ENCODE data around the gene BMP7.
"Not testable (repeated sequence)": the region's sequence is repeated elsewhere in the genome, so short reads cannot be mapped to it uniquely, and the experiment has no call there.

The BMP7 gene

DNA sequence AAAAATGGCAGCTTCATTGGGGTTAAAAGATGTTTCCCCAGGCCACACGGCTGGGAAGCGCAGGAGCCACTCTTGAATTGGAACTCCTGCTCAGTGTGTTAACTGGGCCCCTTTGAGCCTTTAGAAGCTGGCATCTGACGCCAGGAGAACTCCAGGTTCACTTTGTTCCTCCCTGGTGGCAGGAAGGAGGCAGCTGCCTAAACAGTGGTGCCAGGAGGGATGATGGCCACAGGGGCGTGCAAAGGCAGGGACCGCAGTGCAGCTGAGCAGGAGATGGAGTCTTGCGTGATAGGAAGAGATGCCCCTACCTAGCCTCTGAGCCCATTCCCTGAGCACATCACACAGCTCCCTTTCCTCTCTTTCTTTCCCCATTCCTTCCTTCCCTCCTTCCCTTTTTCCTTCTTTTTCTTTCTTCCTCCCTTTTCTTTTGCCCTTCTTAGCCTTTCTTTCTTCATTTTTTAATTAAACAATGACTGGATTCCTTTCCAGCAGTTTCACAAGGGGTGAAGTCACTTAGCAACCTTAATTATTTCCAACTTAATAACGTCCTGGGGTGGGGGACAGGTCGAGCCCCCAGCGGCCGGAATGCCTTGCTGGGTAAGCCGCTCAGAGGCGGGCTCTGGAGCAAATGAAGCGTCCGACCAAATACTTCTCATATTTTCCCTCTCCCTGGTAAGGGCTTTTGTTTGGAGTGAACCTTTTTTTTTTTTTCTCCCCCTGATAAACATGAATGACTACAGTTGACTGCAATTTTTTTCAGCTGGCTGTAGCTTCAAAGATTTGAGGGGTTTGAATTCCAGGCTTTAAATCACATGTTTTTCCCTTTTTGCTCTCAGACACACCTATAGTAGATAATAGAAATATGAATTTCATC, 20.8 kb upstream of the BMP7 start:
- no peak for DNase-seq

- no peak for DNase-seq
Measured at GRCh38 chr20:57283860-57284259, 17.4 kb upstream of the BMP7 start.

DNA sequence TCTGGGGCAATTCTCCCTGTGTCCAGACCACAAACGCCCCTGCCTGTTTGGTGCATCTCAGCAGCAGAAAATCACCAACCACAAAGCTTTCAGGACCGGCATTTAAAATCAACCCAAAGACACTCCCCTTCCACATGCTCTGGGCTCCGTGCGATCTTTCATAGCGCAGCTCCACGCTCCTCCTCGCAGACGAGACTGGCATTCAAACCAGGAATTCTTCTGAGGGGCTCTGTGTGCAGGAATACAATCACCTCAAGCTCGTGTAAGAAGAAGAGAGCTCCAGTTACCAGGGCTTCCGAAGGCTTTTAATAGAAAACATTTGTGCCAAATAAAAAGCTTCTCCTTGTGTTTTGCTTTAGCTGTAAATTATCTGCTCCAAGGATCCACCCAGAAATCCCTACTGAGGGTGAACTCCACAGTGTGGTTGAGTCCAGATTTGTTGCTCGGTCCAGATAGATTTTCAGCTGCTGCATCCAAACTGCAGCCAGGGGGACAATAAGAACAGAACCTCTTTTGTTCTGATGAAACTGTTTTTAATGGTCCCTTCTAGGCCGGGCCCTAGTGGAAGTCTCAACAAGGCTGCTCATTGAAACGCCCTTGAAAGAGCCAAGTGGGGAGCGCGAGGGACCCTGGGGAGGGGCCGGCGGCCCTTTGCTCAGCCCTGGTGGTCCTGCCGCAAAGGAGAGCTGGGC, 16.4 kb upstream of the BMP7 start:
- no peak for DNase-seq

- no peak for DNase-seq
Measured at GRCh38 chr20:57281900-57282299, 15.5 kb upstream of the BMP7 start.

DNA sequence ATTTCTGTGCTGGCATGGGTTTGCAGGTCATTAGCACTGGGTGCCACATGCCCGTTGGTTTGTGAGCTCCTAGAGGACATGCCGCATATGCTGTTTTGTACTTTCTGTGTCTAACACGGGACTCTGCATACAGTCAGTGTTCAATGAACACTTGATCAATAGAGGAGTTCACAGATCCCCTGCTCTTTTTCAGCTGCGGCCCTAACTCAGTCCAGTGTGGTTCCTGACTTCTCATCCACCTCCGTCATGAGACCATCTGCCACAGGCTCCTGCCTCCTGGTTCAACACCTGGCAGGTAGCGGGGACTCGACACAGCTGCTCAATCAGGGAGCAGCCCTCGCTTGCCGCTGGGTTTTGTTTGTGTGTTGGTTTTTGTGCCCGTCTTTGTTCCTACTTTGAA, 13.8 kb upstream of the BMP7 start:
- no peak for DNase-seq

DNA sequence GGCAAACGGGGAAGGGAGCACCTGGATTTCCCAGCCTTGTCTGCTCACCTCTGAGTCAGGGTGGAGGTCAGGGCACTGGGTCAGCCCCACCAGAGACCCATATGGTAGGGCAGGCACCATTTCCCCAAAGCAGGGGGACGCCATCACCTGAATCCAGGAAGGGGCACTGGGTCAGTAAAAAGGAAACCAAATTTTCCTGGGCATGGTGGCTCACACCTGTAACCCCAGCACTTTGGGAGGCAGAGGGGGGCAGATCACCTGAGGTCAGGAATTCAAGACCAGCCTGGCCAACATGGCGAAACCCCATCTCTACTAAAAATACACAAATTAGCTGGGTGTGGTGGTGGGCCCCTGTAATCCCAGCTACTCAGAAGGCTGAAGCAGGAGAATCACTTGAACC, 13.1 kb upstream of the BMP7 start:
- not testable (repeated sequence) for DNase-seq

- no peak for DNase-seq
Measured at GRCh38 chr20:57278457-57278856, 12.0 kb upstream of the BMP7 start.

DNA sequence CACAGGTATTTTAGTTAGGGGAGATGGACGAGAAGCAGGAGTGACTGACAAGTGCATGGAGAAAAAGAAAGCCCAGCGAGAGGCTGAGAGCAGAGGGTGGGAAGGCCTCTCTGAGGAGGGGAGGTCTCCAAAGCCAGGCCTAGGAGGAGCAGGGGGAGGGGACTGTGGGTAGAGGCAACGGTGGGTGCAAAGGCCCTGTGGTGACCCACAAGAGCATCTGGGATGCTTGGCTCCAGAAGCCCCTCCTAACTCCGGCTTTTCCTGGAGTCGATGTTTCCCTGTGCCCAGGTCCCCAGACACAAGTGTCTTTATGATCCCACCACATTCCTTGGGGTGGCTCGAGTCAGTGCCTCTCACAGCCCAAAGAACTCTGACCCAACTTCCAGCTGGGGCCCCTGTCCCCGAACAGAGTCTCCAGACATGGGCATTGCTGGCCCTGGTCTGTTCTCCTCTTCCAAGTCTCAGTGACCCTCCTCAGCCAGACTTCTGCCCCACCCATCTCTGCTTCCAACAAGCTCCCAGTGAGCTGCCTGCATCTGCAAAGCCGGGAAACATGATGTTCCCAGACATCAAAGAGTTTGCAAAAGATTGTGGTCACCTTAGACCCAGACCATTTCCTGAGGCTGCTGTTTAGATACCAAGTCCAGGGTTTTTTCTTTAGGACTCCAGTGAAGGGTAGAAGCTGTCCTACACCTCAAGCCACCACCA, 11.1 kb upstream of the BMP7 start:
- no peak for DNase-seq

- no peak for DNase-seq
Measured at GRCh38 chr20:57276221-57276620, 9.8 kb upstream of the BMP7 start.

GRCh38 chr20:57275813-57276212, 9.4 kb upstream of the BMP7 start:
- DNase-seq = no peak

DNA sequence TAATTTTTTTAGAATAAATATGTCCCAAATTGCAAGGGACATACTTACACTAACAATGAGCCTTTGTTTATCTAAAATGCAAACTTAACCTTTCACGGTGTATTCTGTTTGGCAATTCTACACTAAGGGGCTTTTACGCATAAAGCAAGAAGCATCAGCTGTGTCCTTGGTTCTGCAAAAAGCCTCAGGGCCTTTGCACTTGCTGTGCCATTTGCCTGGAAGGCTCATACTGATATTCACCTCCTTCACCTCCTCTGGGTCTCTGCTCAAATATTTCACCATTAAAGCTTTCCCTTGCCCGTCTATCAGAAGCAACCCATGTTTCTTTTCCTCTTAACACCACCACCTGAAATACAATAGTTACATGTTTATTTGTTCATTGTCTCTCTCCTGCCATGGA, 8.9 kb upstream of the BMP7 start:
- DNase-seq = no peak

- DNase-seq = no peak
Measured at GRCh38 chr20:57274846-57275245, 8.4 kb upstream of the BMP7 start.

DNA sequence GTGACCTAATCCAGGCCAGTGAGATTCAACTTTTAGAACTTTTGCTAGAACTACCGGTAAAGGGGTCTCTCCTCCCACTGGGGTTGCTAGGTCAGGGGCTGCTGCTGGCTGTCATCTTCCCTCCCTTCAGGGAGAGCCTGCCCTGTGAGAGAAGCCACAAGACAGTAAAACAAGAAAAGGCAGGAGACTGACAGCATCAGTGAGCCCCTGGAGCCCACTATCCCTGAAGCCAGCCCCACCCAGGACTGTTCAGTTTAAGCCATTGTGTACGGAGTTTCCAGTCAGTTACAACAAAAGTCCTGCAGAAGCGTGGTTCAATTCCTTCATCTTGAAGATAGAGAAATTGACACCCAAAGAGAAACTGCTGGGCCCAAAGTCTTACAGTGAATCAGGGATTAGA, 7.9 kb upstream of the BMP7 start:
- no peak for DNase-seq

DNA sequence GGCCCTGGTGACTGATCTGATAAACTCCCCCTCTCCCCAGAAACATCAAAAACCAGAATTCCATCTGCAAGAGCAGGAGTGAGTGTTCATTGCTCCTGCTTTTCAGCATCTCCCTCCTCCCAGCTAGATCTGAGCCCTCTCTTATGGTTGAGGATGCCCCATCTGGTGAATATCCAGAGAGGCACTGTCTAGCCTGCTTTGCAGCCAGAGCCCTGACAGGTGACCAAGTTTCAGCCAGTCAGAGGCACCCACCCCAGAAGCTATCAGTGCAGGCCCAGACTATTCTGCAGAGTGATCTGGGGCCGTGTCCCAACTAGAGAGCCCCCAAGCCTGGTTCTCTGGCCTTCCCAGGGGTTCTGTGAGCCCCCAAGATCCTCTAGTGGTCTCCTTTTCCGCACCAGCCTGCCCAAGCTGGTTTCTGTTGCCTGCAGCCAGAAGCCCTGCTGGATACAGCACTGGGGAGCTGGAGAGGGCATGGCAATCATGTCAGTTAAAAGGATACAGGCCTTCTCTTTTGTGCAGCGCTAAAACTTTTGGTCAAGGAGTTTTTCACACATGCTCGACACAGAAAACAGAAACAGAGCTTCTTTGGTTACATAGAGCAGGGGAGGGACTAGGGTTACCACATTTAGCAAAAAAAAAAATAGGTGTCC, 6.6 kb upstream of the BMP7 start:
- DNase-seq = no peak

DNA sequence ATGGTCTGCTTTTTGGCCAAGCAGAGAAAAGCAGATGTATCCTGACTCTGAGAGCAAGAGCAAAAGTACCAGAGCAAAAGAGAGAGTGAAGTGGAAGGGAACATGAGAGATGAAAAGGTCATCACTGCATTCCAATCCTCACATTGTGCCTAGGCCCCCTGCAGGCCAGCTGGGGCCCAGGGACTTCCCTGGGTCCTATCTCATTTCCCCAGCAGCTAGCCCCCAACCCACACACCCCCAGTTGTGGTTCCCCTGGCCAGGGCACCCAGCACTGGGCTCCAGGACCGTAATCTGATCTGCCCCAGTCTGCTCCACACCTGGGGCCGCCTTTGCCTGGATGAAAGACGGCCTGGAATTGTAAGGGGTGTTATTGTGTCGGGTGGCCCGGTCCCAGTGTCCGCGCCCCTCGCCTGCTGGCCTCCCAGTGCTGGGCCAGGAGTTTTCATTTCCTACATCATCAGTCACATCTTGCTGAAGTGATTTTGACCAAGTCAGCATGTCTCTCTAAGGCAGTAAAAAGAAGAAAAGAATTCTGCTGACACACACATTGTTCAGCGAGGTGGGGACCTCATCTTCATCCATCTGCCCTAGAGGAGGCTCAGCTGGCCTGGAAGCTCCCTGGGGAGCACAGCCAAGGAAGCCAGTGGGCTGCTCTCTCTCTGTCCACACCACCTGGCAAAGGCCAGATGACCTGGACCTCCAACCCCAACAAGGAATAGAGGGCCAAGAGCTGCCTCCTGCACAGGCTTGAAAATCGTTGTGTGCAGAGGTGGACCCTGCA, 4.0 kb upstream of the BMP7 start:
- DNase-seq = no peak

DNA sequence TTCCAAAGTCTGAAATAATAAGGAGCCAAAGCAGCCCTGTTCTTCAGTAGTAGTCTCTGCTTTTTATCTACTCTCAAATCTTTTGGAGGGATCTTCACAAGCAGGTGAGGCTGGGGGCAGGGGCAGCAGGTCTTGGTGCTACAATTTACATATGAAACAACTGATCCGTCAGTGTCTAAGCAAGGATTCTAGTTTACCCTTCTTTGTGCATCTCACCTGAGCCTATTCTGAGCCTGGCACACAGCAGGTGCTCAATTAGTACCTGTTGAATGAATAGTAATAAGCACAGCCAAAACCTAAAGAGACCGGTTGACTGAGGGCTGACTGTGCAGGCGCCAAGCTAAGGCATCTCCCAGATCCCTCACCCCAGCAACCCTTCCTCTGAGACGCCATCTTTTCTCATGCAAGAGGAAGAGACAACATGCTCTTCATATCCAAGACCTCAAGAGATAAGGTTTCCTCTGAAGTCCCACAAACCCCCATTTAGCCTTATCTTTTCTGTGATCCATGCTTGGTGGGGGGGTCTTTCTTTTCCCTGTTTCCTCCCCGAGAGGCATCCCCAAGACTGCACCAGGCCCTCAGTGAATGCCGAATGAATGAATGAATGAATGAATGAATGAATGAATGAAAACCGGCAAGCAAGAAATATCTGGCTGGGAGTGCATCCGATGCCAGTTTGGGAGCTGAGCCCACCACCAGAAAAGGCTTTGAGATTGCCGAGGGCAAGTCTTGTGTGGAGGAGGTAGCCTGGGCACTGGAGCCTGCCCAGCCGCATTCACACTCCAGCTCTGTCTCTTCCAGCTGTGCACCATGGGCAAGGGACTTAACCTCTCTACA, 2.9 kb upstream of the BMP7 start:
- no peak for DNase-seq

DNA sequence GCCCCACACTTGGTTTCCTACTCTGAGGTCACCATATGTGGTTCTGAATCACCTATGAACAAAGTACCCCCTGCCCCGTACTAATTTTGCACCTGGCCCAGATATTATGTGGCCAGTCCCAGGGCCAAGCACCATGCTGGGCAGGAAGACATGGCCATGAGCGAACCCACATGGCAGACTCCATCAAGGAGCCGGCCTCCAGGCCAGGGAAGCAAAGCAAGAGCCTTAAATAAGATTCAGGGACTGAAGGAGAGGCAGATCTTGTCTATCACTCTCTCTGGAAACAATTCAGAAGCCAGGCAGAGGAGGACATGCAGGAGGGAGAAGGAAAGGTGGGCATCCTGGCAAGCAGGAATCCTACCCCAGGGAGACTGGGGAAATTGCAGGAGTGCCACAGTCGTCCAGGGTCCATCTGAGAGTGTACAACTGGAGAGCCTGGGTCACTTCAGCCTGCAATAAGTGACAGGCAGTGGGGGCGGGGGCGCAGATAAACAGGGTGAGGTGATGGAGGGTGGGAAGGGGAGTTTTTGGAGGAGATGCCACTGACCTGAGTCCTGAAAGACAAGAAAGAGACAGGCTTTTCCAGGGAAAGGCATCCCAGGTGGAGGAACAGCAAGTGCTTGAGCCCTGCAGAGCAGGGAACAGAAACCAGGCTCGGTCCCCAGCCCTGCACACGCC, 2.1 kb upstream of the BMP7 start:
- no peak for DNase-seq

GRCh38 chr20:57267158-57267821, 849 bp upstream of the BMP7 start:
- no peak for DNase-seq

- DNase-seq = no peak
Measured at GRCh38 chr20:57265997-57266290, 497 bp downstream of the BMP7 start.

- no peak for DNase-seq
Measured at GRCh38 chr20:57265336-57265996, 975 bp downstream of the BMP7 start.
